NCI-H2081 treated with DMSO at 0.1 percent for 48 hours (cell line): ENCODE data around the gene MEGF11.

Experiments used
- DNase-seq: peaks from one replicate; lab custom pipeline; 2025; lab: John Stamatoyannopoulos, UW

Gene MEGF11

GRCh38 chr15:66092053-66093016, 161.2 kb downstream of the MEGF11 start:
- no peak for DNase-seq

GRCh38 chr15:66089509-66089908, 164.0 kb downstream of the MEGF11 start:
- DNase-seq: no peak

- no peak for DNase-seq
These were observed 164.5 kb downstream of the MEGF11 start for GRCh38 chr15:66089049-66089448.

GRCh38 chr15:66085128-66085527, 168.4 kb downstream of the MEGF11 start:
- no peak for DNase-seq

GRCh38 chr15:66084704-66085103, 168.8 kb downstream of the MEGF11 start:
- no peak for DNase-seq

- DNase-seq: no peak
These were observed 172.7 kb downstream of the MEGF11 start for GRCh38 chr15:66080717-66081398.

DNA sequence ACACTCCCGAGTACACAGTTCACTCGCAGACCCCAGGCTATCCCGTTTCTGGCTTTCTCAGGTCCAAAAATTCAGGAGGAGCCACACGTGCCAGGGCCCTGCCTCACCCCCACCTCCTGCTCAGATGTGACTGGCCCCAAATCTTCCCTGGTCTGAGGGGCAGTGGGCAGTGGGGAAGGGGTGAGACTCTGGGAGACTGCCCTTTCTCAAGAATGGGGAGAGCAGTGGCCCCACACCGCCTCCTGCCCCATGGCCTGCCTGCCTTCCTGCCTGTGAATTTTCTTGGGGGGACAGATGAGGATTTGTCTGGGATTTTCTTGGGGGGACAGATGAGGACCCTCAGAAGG, 174.6 kb downstream of the MEGF11 start:
- DNase-seq: no peak

DNA sequence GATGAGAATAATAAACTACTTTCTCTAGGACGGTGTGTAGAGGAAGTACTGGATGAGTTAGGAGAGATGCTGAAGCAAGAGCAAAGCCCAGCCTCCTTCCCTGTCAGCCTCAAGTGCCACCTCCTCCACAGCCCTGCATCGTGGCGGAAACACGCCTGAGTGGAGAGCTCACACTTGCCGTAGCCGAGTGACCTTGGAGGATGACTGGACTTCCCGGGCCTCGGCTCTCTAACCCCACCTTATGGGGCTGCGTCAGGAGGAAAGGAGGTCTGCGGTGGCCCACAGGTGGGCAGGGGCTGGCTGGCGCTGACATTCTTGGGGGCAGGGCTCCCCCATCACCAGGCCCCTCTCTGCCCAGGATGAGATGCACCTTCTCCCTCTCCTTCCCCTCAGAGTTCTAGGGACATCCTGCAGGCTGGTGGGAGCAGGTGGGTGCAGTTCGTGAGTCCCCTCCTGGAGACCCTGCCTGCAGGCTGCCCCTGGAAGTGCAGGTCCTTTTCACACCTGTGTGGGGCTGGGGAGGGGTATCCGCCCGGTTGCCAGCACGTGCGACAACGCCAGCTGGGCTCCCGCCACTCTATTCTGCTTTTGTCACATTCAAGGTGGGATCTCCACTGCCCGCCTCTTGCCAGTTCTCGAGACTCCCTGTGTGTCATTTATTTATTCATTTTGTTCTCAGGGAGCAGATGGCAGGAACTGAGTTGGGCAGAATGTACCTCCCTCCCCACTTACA, 175.2 kb downstream of the MEGF11 start:
- no peak for DNase-seq

DNA sequence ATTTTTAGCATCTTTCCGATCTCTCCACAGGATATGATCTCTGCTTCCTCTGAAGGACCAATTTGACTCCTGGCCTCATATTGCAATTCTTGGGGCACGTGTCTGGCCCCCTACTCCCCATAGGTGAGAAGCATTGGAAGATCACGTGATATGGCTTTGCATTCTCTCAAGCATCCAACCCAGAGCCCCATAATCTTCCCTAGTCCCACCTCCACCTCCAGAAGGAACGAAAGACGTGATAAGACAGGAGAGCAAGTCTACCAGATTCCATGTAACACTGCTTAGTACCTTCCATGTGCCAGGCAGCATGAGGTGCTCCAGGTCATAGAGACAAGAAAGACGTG, 176.3 kb downstream of the MEGF11 start:
- DNase-seq: no peak

DNA sequence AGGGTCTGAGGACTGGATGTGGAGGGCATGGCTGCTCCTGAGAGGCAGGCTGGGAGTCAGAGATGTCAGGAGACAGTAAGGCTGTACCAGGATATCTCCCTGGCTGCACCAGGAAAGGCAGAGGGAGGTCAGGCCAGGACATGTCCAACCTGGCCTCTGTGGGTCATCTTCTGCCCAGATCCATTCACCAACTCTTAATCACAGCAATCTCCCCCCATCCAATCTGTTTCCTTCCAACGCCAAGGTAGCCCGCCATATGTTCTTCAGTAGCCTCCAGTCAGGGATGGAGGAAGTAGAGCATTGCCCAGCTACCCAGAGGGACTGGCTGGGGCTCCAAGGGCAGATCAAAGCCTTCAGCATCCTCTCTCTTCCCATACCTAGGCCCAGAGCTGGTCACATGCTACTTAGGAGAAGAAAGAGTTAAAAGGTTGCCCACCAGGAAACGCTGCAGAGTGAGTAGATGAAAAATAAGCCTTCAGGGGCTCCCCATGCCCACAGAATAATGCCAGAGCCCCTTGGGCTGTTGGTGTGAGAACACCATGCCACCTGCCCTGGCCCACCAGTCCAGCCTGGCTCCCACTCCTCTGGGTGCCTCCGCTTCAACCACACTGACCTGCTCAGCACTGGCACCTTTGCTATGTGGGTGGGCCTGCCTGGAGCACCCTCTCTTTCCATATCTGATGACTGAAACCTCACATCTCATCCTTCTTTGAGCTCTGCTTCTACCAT, 176.8 kb downstream of the MEGF11 start:
- DNase-seq: no peak

DNA sequence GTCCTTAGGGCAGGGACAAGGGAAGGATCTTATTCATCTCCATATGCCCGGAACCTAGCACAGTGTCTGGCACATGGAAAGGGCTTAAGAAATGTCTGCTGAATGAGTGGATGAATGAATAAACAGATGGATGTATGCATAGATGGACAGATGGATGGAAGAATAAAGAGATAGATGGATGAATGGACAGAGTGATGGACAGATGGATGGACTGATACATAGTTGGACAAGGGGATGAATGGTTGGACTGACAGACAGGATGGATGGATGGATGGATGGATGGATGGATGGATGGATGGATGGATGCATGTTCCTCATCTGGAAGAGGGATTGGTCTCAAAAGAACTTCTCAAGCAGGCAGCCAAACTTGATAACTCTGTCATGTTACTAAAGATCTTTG, 177.6 kb downstream of the MEGF11 start:
- no peak for DNase-seq

GRCh38 chr15:66072616-66073361, 180.8 kb downstream of the MEGF11 start:
- DNase-seq: no peak

- no peak for DNase-seq
These were observed 181.6 kb downstream of the MEGF11 start for GRCh38 chr15:66071921-66072295.

- DNase-seq: no peak
These were observed 182.2 kb downstream of the MEGF11 start for GRCh38 chr15:66071160-66071920.

GRCh38 chr15:66070220-66070934, 183.2 kb downstream of the MEGF11 start:
- no peak for DNase-seq

DNA sequence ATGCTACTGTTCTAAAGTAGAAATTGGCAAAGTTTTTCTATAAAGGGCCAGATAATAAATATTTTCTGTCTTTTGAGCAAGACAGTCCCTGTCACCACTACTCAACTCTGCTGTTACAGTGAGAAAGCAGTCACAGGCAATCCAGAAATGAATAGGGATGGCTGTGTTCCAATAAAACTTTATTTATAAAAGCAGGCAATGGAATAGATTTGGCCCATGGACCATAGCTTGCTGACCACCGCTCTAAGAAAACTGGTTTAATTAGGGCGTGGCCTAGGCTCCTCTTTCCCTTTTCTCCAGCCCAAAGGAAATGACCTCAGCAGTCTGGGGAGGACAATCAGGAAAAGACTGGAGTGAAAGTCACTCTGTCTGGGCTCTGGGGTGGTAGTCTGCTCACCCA, 183.8 kb downstream of the MEGF11 start:
- no peak for DNase-seq

DNA sequence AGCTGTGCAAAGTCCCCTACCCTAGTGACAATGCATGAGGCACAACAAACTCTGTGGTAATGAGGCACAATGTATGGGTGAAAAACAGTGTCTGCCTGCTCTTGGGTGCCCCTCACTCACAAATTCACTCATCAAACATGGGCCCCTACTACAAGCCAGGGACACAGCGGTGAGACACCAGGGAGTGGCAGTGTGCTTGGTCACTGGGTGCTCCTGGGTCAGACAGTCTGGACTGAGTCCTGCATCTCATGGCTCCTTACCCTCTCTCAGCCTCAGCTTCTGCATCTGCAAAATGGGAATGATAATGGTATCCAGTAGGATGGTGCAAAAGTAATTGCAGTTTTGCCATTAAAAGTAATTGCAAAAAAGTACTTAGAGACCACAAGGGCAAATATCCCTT, 184.7 kb downstream of the MEGF11 start:
- DNase-seq: no peak

DNA sequence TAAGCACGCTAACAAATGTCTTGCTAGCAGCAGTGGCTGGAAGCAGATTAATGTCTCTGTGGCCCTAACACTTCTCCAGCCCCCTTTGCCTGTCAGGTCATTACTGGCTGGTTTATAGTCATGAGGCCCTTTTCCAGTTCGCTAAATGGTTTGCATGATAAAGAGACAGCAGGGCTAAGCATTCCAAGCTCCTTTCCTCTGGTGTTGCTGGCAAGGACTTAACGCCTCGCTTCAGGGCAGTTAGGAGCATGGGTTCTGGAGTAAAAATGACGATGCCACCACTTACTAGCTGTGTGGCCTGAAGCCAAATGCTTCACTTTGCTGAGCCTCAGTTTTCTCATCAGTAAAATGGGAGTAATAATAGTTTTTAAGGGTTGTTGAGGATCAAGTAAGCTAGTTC, 185.9 kb downstream of the MEGF11 start:
- DNase-seq: no peak

- DNase-seq: no peak
These were observed 187.1 kb downstream of the MEGF11 start for GRCh38 chr15:66066481-66066880.

GRCh38 chr15:66066005-66066404, 187.5 kb downstream of the MEGF11 start:
- no peak for DNase-seq
